ENCODE data around the gene FFAR3. TPM values are rescaled to one million over a fixed set of nuclear protein-coding genes. Genes with fewer than 3 reads are reported as not detected.
"Not testable (repeated sequence)": the region's sequence is repeated elsewhere in the genome, so short reads cannot be mapped to it uniquely, and the experiment has no call there.

Gene FFAR3
- total RNA-seq, 4 donors from 2014 or later = not detected

DNA sequence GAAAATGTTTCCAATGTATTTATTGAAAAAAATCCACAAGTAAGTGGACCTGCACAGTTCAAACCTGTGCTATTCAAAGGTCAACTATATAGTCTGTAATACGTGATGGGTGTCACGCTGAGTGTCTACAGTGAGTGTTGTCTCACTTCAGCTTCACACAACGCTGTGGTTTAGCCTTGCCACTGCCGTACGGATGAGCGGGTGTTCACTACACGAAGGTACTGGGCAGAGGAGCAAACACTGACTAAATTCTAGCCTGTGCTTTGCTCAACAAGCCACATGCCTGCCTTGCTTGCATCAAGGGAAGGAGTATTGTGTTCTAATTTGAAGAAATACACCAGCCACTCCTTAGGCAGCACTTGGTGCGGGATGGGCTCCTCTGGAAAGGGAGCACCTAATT is 3.4 kb upstream of the FFAR3 start:
- DNase-seq (ENCODE audit: low spot score in 2 of 2) = peak in 1 of 2 donors; percentile 29
- no peaks in the 10 kb centered on the region for H3K9me3 ChIP-seq

DNA sequence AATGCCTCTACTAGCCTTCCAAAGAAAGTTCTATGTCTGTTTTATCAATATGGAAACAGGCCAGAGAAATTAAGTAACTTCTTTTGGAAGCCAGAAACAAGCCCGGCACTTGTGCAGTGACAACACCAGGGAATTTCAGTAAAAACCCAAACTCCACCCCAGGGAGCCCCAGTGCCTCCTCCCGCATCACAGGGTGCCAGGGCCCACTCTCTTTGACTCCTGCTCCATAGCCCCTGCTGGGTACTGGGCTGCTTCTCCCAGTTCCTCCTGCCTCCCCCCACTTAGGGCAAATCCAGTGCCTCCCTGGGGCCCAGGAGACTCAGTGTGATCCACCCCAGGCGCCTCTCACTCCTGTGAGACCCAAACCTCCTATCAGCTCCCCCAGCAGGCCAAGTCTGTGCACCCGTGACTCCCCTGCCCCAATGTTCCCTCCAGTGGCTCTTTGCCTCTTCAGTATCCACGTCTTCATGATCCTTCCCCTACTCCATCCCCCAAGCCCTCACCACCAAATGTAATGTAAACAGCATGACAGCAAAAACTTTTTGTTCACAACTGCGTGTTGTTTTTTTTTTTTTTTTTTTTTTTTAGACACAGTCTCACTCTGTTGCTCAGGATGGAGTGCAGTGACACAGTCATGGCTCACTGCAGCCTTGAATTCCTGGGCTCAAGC is 2.3 kb upstream of the FFAR3 start:
- peak; percentile 24 to 58 for DNase-seq (ENCODE audit: low spot score in 2 of 2)
- no peaks in the 10 kb centered on the region for H3K9me3 ChIP-seq
- peaks cover 17% of the 10 kb centered on the region for H3K4me1 ChIP-seq
- peaks cover 28% of the 10 kb centered on the region for H3K27me3 ChIP-seq
- no peak overlapping the region for H3K4me3 ChIP-seq
- no peak overlapping the region for H3K27ac ChIP-seq
- TF ChIP-seq, protein P1, sequence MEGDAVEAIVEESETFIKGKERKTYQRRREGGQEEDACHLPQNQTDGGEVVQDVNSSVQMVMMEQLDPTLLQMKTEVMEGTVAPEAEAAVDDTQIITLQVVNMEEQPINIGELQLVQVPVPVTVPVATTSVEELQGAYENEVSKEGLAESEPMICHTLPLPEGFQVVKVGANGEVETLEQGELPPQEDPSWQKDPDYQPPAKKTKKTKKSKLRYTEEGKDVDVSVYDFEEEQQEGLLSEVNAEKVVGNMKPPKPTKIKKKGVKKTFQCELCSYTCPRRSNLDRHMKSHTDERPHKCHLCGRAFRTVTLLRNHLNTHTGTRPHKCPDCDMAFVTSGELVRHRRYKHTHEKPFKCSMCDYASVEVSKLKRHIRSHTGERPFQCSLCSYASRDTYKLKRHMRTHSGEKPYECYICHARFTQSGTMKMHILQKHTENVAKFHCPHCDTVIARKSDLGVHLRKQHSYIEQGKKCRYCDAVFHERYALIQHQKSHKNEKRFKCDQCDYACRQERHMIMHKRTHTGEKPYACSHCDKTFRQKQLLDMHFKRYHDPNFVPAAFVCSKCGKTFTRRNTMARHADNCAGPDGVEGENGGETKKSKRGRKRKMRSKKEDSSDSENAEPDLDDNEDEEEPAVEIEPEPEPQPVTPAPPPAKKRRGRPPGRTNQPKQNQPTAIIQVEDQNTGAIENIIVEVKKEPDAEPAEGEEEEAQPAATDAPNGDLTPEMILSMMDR (IDR thresholded peaks at IDR 0.05) = no peak
- TF ChIP-seq POLR2AphosphoS5 (IDR thresholded peaks at IDR 0.05) (no peak), POLR2A (IDR thresholded peaks at IDR 0.05) (no peak), EP300 (IDR thresholded peaks at IDR 0.05) (no peak)
- 34% methylated on average over 6 of the region's 6 CpGs for WGBS
- H3K36me3 ChIP-seq = no peaks in the 10 kb centered on the region

More for the DNA sequence above, 3.4 kb upstream of the FFAR3 start:
- TF ChIP-seq, protein P1 (IDR thresholded peaks at IDR 0.05) = no peak
- no peak for TF ChIP-seq POLR2AphosphoS5 (IDR thresholded peaks at IDR 0.05)
- no peak for TF ChIP-seq POLR2A (IDR thresholded peaks at IDR 0.05)
- TF ChIP-seq EP300 (IDR thresholded peaks at IDR 0.05) = no peak
- Histone ChIP-seq H3K4me3 (no peak overlapping the region), H3K27ac (no peak overlapping the region), H3K36me3 (no peaks in the 10 kb centered on the region), H3K4me1 (peaks cover 17% of the 10 kb centered on the region), H3K27me3 (peaks cover 28% of the 10 kb centered on the region)
- 81% methylated on average over 8 of the region's 8 CpGs for WGBS

DNA sequence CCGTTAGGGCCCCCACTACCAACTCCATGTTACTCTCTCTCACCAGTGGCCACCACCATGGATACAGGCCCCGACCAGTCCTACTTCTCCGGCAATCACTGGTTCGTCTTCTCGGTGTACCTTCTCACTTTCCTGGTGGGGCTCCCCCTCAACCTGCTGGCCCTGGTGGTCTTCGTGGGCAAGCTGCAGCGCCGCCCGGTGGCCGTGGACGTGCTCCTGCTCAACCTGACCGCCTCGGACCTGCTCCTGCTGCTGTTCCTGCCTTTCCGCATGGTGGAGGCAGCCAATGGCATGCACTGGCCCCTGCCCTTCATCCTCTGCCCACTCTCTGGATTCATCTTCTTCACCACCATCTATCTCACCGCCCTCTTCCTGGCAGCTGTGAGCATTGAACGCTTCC is 574 bp downstream of the FFAR3 start:
- DNase-seq (ENCODE audit: low spot score in 2 of 2) = peak; percentile 5 to 41
- H3K4me1 ChIP-seq, H3K27ac ChIP-seq, H3K36me3 ChIP-seq, H3K4me3 ChIP-seq, H3K9me3 ChIP-seq: not testable (repeated sequence)
- WGBS = 70% methylated on average over 4 of the region's 16 CpGs
- peaks cover 23% of the 10 kb centered on the region for H3K27me3 ChIP-seq

DNA sequence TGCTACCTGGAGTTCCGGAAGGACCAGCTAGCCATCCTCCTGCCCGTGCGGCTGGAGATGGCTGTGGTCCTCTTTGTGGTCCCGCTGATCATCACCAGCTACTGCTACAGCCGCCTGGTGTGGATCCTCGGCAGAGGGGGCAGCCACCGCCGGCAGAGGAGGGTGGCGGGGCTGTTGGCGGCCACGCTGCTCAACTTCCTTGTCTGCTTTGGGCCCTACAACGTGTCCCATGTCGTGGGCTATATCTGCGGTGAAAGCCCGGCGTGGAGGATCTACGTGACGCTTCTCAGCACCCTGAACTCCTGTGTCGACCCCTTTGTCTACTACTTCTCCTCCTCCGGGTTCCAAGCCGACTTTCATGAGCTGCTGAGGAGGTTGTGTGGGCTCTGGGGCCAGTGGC is 1.1 kb downstream of the FFAR3 start:
- H3K36me3 ChIP-seq, H3K4me1 ChIP-seq, H3K27ac ChIP-seq, H3K4me3 ChIP-seq, H3K9me3 ChIP-seq: not testable (repeated sequence)
- 76% methylated on average over 4 of the region's 21 CpGs for WGBS
- peaks cover 23% of the 10 kb centered on the region for H3K27me3 ChIP-seq
- DNase-seq (ENCODE audit: low spot score in 2 of 2) = peak; percentile 22 to 52

DNA sequence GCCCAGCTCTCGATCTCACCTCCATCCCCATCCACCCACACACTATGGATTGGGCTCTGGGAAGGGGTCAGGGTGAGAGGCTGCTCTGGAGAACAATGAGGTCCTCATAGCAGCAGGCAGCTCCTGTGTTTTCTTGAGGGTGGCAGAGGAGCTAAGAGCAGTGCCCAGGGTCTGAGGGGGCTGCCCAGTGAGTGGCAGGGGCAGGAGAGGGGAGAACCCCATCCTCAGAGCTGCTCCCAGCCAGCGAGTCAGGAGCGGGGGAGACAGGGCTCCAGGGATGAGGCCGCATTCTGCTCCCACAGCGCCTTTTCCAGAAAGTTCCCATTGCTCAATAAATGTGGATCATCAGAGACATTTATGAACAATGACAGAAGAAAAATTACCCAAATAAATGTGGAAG is 1.8 kb downstream of the FFAR3 start:
- H3K4me3 ChIP-seq, H3K9me3 ChIP-seq, H3K27ac ChIP-seq, H3K36me3 ChIP-seq, H3K4me1 ChIP-seq: not testable (repeated sequence)
- peak; percentile 14 to 29 for DNase-seq (ENCODE audit: low spot score in 2 of 2)
- no CpG with 5 or more reads among the region's 5 CpGs for WGBS
- H3K27me3 ChIP-seq = peaks cover 20% of the 10 kb centered on the region

DNA sequence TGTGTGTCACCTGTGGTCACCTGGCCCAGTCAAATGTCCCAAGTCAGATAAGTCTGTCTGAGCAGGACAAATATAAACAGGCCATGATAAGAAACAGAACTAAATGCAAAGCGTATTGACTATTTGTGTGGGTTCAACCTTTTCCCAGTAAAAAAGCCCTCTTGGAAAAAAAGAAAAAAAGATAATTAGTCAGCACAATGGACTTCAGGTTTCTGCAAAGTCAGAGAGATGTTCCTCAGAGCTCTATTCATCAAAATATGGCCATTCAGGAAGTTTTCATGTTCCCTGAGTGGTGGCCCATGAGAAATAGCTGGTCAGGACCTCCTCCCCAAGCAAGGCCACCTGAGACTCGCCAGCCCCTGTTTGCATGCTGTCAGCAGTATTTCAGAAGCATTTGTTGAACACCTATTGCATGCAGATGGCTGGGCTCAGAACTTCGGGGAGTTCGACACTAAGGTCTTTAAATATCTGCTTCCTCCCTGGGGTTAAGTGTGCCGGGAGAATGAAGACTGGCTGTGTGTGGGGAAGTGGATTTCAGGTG is 2.7 kb downstream of the FFAR3 start:
- no peak overlapping the region for H3K27ac ChIP-seq
- peak; percentile 16 to 44 for DNase-seq (ENCODE audit: low spot score in 2 of 2)

More for the DNA sequence above, 2.7 kb downstream of the FFAR3 start:
- Histone ChIP-seq H3K4me1 (peaks cover 9% of the 10 kb centered on the region), H3K36me3 (no peaks in the 10 kb centered on the region), H3K4me3 (no peak overlapping the region), H3K27me3 (peaks cover 12% of the 10 kb centered on the region), H3K9me3 (no peaks in the 10 kb centered on the region)
- no peak for TF ChIP-seq POLR2AphosphoS5 (IDR thresholded peaks at IDR 0.05)
- no peak for TF ChIP-seq EP300 (IDR thresholded peaks at IDR 0.05)
- TF ChIP-seq, protein P1 (IDR thresholded peaks at IDR 0.05) = no peak
- TF ChIP-seq POLR2A (IDR thresholded peaks at IDR 0.05) = no peak
- WGBS = 46% methylated on average over 4 of the region's 5 CpGs

All from suprapubic skin (tissue), 4 donors.